NCI-H748 (cell line): Measurements from ENCODE around the gene NAA25.
"Not testable (repeated sequence)": the region's sequence is repeated elsewhere in the genome, so short reads cannot be mapped to it uniquely, and the experiment has no call there.

Source experiments
- DNase-seq: peaks from one replicate; lab custom pipeline; 2025; ENCODE audit not compliant: unreplicated experiment; lab: John Stamatoyannopoulos, UW

The NAA25 gene

GRCh38 chr12:112063273-112063672, 45.3 kb downstream of the NAA25 start:
- no peak for DNase-seq

GRCh38 chr12:112061137-112061536, 47.4 kb downstream of the NAA25 start:
- DNase-seq: no peak

DNA sequence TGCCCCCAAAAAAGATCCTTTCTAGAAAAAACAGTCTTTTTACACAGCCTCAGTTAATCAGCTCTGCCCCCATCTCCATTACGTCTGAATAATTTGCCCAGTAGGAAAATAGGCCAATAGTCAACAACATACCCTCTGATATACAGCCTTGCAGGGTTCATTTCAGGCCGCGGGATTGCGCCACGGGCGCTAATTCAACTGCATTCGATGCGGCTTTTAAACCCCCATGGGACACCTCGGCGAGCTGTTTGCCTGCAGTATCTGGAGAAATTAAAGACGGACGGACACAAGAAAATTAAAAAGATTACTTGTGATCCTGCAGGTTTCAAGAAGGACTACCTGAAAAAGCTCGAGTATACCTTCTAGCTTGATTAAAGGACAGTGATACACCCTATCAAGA, 59.2 kb downstream of the NAA25 start:
- no peak for DNase-seq

DNA sequence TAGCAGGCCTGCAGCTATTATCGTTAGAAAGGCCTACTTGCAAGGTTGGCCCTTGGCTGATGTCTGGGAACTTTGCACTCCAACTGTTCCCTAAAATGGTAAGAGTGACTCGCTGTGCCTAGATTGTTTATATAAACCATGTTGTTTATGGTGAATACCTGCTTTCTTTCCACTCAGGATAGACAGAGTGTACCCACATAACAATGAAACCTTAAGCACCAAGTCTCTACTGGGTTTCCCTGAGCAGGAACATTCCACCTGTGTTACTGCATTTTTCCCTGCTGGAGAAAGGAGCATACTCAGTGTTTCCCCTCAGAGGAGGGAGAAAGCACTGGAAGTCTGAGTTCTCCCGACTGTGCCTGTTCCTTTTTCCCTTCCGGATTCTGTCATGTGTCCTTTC, 62.6 kb downstream of the NAA25 start:
- DNase-seq: no peak

- DNase-seq: not testable (repeated sequence)
Measured at GRCh38 chr12:112036614-112037013, 72.0 kb downstream of the NAA25 start.

GRCh38 chr12:112035219-112035785, 73.3 kb downstream of the NAA25 start:
- no peak for DNase-seq

DNA sequence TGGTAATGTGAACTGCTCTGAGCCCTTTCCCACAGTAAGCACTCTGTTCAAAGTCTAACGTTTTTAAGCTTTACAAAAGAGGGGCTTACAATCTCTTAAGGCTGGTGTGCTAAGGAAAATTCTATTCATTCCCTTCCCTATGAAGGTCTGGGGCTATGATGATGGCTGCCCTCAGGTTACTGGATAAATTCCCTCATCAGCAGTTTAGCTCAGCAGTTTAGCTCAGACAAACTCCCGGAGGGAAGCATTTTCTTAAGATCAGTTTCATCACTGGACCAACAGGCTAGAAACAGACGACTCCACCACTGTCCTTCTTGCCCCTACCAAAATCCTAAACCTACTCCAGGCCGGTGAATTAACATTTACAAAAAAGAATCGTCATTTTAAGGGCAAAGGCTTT, 76.3 kb downstream of the NAA25 start:
- no peak for DNase-seq

GRCh38 chr12:112031472-112031871, 77.1 kb downstream of the NAA25 start:
- DNase-seq: no peak

GRCh38 chr12:112029301-112029700, 79.3 kb downstream of the NAA25 start:
- DNase-seq: no peak

- no peak for DNase-seq
Measured at GRCh38 chr12:112025808-112026375, 82.7 kb downstream of the NAA25 start.

- DNase-seq: no peak
Measured at GRCh38 chr12:112023759-112024396, 84.7 kb downstream of the NAA25 start.

DNA sequence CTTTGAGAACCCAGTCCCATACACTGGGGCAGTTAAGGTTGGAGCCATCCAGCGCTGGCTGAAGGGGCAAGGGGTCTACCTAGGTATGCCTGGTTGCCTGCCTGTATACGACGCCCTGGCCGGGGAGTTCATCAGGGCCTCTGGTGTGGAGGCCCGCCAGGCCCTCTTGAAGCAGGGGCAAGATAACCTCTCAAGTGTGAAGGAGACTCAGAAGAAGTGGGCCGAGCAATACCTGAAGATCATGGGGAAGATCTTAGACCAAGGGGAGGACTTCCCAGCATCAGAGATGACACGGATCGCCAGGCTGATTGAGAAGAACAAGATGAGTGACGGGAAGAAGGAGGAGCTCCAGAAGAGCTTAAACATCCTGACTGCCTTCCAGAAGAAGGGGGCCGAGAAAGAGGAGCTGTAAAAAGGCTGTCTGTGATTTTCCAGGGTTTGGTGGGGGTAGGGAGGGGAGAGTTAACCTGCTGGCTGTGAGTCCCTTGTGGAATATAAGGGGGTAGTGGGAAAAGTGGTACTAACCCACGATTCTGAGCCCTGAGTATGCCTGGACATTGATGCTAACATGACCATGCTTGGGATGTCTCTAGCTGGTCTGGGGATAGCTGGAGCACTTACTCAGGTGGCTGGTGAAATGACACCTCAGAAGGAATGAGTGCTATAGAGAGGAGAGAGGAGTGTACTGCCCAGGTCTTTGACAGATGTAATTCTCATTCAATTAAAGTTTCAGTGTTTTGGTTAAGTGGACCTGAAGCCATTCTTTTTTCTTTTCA, 86.2 kb downstream of the NAA25 start:
- DNase-seq: no peak

DNA sequence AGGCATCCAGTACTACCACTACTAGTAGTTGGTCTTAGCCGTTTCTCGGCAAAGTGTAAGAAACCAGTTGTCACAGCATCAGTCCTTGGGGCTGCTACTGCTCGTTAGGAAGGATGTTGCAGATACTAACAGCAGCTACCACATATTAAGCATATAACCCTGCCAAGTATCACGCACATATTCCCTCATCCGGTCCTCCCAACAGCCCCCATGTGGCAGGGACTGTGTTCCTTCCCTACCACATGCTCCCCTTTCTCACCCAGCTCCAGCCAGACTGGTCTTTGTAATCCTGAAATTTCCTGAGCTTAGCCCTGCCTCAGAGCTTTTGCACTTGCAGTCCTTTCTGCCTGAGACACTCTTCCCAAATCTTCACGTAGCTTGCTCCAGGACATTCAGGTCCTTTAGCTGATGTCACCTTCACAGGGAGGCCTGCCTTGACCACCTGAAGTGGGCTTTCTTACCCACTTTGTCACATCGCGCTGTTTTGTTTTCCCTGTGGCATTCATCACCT, 87.6 kb downstream of the NAA25 start:
- no peak for DNase-seq

GRCh38 chr12:112018571-112019237, 89.9 kb downstream of the NAA25 start:
- no peak for DNase-seq

GRCh38 chr12:112017041-112017440, 91.5 kb downstream of the NAA25 start:
- no peak for DNase-seq

DNA sequence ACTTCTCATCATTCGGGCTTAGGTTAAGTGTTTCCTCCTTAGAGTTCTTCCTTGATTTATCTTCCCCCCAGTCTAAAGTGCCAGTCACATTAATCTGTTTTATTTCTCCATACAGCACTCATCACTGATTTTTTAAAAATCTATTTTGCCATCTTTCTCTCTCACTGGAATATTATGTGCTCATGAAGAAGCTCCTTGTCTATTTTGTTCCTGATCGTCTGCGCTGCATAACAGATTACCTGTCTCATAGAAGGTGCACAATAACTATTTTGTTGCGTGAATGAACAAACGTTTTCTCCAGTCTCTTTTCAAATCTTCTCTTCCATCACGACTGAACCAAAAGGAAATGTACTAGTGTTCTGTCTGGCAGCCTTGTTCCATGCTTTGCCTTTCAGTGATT, 92.6 kb downstream of the NAA25 start:
- DNase-seq: no peak

- DNase-seq: peak; percentile 86
Measured at GRCh38 chr12:112013601-112014402, 94.8 kb downstream of the NAA25 start.

DNA sequence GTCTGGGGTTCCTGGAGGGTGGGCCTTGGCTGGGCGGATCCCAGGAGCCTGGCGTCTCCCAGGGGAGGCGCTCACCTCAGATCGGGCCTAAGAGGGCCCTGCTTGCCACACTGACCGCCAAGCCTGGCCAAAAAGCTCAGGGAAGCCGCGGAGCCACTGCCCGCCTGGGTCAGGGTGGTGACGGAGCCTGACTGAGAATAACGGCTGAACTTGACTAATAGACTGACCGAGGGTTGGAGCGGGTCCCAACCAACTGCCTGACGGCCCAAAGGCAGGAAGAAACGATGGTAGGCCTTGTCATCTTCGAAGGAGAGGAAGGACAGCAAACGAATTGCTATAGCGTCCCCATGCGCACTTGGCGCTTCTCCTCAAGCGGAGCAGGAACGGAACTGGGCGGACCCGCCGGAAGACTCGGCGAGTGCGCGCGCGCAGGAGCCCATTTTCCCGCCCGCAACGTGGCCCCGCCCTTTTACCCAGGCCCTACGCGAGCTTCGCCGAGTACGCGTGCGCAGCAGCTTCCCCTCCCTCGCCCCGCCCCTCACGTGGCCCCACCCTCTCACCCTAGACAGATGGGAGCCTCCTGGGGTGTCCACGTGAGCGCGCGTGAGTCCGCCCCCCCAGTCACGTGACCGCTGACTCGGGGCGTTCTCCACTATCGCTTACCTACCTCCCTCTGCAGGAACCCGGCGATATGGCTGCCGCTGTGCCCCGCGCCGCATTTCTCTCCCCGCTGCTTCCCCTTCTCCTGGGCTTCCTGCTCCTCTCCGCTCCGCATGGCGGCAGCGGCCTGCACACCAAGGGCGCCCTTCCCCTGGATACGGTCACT, 95.6 kb downstream of the NAA25 start, which contains the start of the genes ERP29 and TMEM116:
Gene ERP29 (plus strand): TSS at position 652 of the 826 bp plus-strand sequence. CDS start 40 bp downstream, at position 692.
Gene TMEM116 (minus strand): TSS at position 391 of the 826 bp plus-strand sequence. CDS start 7,895 bp downstream, outside the sequence.
- peak; percentile 98 for DNase-seq

DNA sequence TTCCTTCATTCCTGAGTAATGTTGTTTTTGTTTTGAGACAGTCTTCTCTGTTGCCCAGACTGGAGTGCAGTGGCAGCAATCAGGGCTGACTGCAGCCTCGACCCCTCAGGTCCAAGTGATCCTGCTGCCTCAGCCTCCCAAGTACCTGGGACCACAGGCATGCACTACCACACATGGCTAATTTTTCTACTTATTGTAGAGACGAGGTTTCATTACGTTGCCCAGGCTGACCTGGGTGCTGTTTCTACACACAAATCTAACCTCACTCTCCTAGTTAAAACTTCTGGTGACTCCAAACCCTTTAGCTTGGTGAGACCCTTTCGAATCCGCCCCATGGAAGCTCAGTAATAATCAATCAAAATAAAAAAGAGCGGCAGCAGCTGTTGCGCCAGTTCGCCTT, 96.9 kb downstream of the NAA25 start:
- no peak for DNase-seq
